Measurements from ENCODE around the gene COG4.

The COG4 gene

DNA sequence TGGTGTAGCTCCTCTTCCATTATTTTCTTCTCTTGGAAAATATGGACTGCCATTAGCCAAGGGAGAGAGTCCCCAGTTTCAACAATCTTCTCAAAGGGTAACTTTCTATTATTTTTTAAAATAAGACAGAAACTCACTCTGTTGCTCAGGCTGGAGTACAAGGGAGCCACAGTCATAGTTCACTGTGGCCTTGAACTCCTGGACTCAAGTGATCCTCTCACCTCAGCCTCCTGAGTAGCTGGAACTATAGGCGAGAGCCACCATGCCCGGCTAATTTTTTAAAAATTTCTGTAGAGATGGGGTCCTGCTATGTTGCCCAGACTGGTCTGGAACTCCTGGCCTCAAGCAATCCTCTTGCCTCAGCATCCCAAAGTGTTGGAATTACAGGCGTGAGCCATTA lies 13.1 kb downstream of the COG4 start:
- H3K4me3 ChIP-seq (ENCODE audit: insufficient read depth, low read depth, low read length, poor library complexity, severe bottlenecking): no peak overlapping the region
- peaks cover 6% of the 10 kb centered on the region for H3K4me1 ChIP-seq (ENCODE audit: control insufficient read depth, insufficient read depth, low read length, poor library complexity, severe bottlenecking)
- peaks cover 55% of the 10 kb centered on the region for H3K36me3 ChIP-seq (ENCODE audit: control insufficient read depth, insufficient read depth, low read length)
- no peak for DNase-seq
- H3K27ac ChIP-seq (ENCODE audit: insufficient read depth, low read length, poor library complexity, severe bottlenecking): no peak overlapping the region
- H3K27me3 ChIP-seq (replicated peaks; ENCODE audit: control insufficient read depth, insufficient read depth, low read length, poor library complexity, severe bottlenecking): no peaks in the 10 kb centered on the region
- no peaks in the 10 kb centered on the region for H3K9me3 ChIP-seq (ENCODE audit: control insufficient read depth, low read length)

DNA sequence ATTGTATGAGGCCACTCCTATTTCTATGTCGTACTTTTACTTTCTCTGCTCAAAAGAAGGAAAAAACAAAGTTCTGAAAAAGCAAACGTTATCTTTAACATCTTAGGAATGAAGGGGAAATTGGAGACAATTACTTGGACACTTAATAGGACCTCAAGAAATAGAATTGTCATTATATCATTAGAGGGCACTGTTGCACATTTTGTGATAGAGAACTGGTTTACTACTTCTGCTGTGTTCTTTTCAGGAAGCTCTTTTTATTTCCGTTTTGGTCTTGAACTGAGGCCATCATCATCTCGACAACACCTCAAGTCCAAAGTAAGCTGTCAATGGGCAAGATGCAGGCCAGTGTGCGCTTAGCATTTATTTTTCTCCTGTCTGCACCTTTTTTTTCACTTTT lies 14.6 kb downstream of the COG4 start:
- Histone ChIP-seq H3K27ac (ENCODE audit: insufficient read depth, low read length, poor library complexity, severe bottlenecking) (no peak overlapping the region), H3K27me3 (replicated peaks; ENCODE audit: control insufficient read depth, insufficient read depth, low read length, poor library complexity, severe bottlenecking) (no peaks in the 10 kb centered on the region)
- DNase-seq: no peak

DNA sequence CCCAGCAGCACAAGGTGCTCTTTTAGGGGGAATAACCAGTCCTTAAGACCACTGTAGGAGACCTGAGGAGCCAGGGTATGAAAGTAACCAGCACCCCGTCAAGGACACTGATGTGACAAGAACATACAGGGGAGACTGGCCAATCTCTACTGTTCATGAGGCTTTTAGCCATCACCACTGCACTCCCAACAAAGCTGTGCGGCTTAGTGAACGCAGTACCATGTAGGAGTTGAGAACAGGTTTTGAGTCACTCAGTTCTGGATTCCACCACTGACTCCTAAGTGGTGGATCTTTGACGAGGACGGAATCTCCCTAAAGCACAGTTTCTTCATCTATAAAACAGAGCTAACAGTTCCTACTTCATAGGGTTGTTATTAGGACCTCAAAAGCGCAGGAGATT lies 26.8 kb downstream of the COG4 start:
- Histone ChIP-seq H3K4me3 (ENCODE audit: insufficient read depth, low read depth, low read length, poor library complexity, severe bottlenecking) (no peak overlapping the region), H3K27me3 (replicated peaks; ENCODE audit: control insufficient read depth, insufficient read depth, low read length, poor library complexity, severe bottlenecking) (no peaks in the 10 kb centered on the region), H3K9me3 (ENCODE audit: control insufficient read depth, low read length) (no peaks in the 10 kb centered on the region), H3K4me1 (ENCODE audit: control insufficient read depth, insufficient read depth, low read length, poor library complexity, severe bottlenecking) (no peaks in the 10 kb centered on the region), H3K36me3 (ENCODE audit: control insufficient read depth, insufficient read depth, low read length) (peaks cover 54% of the 10 kb centered on the region), H3K27ac (ENCODE audit: insufficient read depth, low read length, poor library complexity, severe bottlenecking) (no peak overlapping the region)
- DNase-seq: no peak

More for the DNA sequence above, 14.6 kb downstream of the COG4 start:
- H3K4me3 ChIP-seq (ENCODE audit: insufficient read depth, low read depth, low read length, poor library complexity, severe bottlenecking): no peak overlapping the region
- peaks cover 6% of the 10 kb centered on the region for H3K4me1 ChIP-seq (ENCODE audit: control insufficient read depth, insufficient read depth, low read length, poor library complexity, severe bottlenecking)
- H3K9me3 ChIP-seq (ENCODE audit: control insufficient read depth, low read length): no peaks in the 10 kb centered on the region
- peaks cover 54% of the 10 kb centered on the region for H3K36me3 ChIP-seq (ENCODE audit: control insufficient read depth, insufficient read depth, low read length)

GRCh38 chr16:70495425-70496182 lies 27.8 kb downstream of the COG4 start:
- Histone ChIP-seq H3K9me3 (ENCODE audit: control insufficient read depth, low read length) (no peaks in the 10 kb centered on the region), H3K27ac (ENCODE audit: insufficient read depth, low read length, poor library complexity, severe bottlenecking) (no peak overlapping the region), H3K27me3 (replicated peaks; ENCODE audit: control insufficient read depth, insufficient read depth, low read length, poor library complexity, severe bottlenecking) (no peaks in the 10 kb centered on the region), H3K36me3 (ENCODE audit: control insufficient read depth, insufficient read depth, low read length) (peaks cover 51% of the 10 kb centered on the region), H3K4me1 (ENCODE audit: control insufficient read depth, insufficient read depth, low read length, poor library complexity, severe bottlenecking) (no peaks in the 10 kb centered on the region), H3K4me3 (ENCODE audit: insufficient read depth, low read depth, low read length, poor library complexity, severe bottlenecking) (no peak overlapping the region)
- no peak for DNase-seq

DNA sequence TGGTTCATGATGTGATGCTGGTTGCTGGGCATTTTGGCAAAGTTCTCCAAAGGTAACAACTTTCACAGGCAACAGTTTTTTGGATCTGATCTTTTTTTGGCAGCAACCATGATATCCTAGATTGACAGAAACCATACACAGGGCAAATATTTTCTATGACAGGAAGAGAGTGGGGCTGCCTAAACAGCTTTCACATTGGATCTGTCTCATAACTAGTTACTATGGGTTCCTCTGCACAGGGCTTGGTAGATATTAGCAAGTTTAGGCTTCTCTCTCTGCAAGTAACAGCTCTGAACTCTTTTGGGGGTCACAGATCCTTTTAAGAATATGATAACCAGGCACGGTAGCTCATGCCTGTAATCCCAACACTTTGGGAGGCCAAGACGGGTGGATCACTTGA lies 28.6 kb downstream of the COG4 start:
- Histone ChIP-seq H3K4me3 (ENCODE audit: insufficient read depth, low read depth, low read length, poor library complexity, severe bottlenecking) (no peak overlapping the region), H3K27ac (ENCODE audit: insufficient read depth, low read length, poor library complexity, severe bottlenecking) (no peak overlapping the region), H3K9me3 (ENCODE audit: control insufficient read depth, low read length) (no peaks in the 10 kb centered on the region), H3K27me3 (replicated peaks; ENCODE audit: control insufficient read depth, insufficient read depth, low read length, poor library complexity, severe bottlenecking) (no peaks in the 10 kb centered on the region), H3K36me3 (ENCODE audit: control insufficient read depth, insufficient read depth, low read length) (peaks cover 52% of the 10 kb centered on the region), H3K4me1 (ENCODE audit: control insufficient read depth, insufficient read depth, low read length, poor library complexity, severe bottlenecking) (no peaks in the 10 kb centered on the region)
- DNase-seq: no peak

GRCh38 chr16:70494202-70494770 lies 29.1 kb downstream of the COG4 start:
- Histone ChIP-seq H3K27me3 (replicated peaks; ENCODE audit: control insufficient read depth, insufficient read depth, low read length, poor library complexity, severe bottlenecking) (no peaks in the 10 kb centered on the region), H3K9me3 (ENCODE audit: control insufficient read depth, low read length) (no peaks in the 10 kb centered on the region), H3K4me3 (ENCODE audit: insufficient read depth, low read depth, low read length, poor library complexity, severe bottlenecking) (no peak overlapping the region), H3K36me3 (ENCODE audit: control insufficient read depth, insufficient read depth, low read length) (peaks cover 55% of the 10 kb centered on the region), H3K4me1 (ENCODE audit: control insufficient read depth, insufficient read depth, low read length, poor library complexity, severe bottlenecking) (no peaks in the 10 kb centered on the region), H3K27ac (ENCODE audit: insufficient read depth, low read length, poor library complexity, severe bottlenecking) (no peak overlapping the region)
- no peak for DNase-seq

DNA sequence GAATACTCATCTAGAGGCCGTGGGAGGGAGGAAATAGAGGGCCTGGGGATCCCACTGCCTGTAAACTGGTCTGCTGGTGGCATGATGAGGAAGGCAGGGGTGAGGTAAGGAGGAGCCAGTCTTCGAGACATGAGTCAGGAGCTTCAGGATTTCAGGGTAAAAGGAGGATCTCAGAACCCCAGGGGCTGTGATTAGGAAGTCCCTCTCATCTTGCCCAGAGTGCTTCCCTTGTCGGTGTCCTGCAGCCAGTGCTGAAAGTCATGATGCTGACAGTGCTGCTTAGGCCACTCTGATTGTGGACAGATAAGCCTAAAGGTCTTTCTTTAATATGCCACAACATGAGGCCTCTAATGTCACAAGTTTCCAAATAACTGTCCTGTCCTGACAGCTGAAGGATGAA lies 29.6 kb downstream of the COG4 start:
- no peak overlapping the region for H3K4me3 ChIP-seq (ENCODE audit: insufficient read depth, low read depth, low read length, poor library complexity, severe bottlenecking)
- peaks cover 57% of the 10 kb centered on the region for H3K36me3 ChIP-seq (ENCODE audit: control insufficient read depth, insufficient read depth, low read length)
- no peak for DNase-seq
- no peaks in the 10 kb centered on the region for H3K4me1 ChIP-seq (ENCODE audit: control insufficient read depth, insufficient read depth, low read length, poor library complexity, severe bottlenecking)
- H3K27ac ChIP-seq (ENCODE audit: insufficient read depth, low read length, poor library complexity, severe bottlenecking): no peak overlapping the region
- H3K9me3 ChIP-seq (ENCODE audit: control insufficient read depth, low read length): no peaks in the 10 kb centered on the region
- no peaks in the 10 kb centered on the region for H3K27me3 ChIP-seq (replicated peaks; ENCODE audit: control insufficient read depth, insufficient read depth, low read length, poor library complexity, severe bottlenecking)

GRCh38 chr16:70490261-70490660 lies 33.1 kb downstream of the COG4 start:
- H3K36me3 ChIP-seq (ENCODE audit: control insufficient read depth, insufficient read depth, low read length): peaks cover 30% of the 10 kb centered on the region
- no peaks in the 10 kb centered on the region for H3K9me3 ChIP-seq (ENCODE audit: control insufficient read depth, low read length)
- H3K27ac ChIP-seq (ENCODE audit: insufficient read depth, low read length, poor library complexity, severe bottlenecking): no peak overlapping the region
- no peak overlapping the region for H3K4me3 ChIP-seq (ENCODE audit: insufficient read depth, low read depth, low read length, poor library complexity, severe bottlenecking)
- DNase-seq: no peak
- H3K4me1 ChIP-seq (ENCODE audit: control insufficient read depth, insufficient read depth, low read length, poor library complexity, severe bottlenecking): no peaks in the 10 kb centered on the region
- H3K27me3 ChIP-seq (replicated peaks; ENCODE audit: control insufficient read depth, insufficient read depth, low read length, poor library complexity, severe bottlenecking): no peaks in the 10 kb centered on the region

GRCh38 chr16:70484867-70485266 lies 38.5 kb downstream of the COG4 start:
- H3K4me3 ChIP-seq (ENCODE audit: insufficient read depth, low read depth, low read length, poor library complexity, severe bottlenecking): no peak overlapping the region
- no peaks in the 10 kb centered on the region for H3K4me1 ChIP-seq (ENCODE audit: control insufficient read depth, insufficient read depth, low read length, poor library complexity, severe bottlenecking)
- H3K27ac ChIP-seq (ENCODE audit: insufficient read depth, low read length, poor library complexity, severe bottlenecking): no peak overlapping the region
- peaks cover 46% of the 10 kb centered on the region for H3K36me3 ChIP-seq (ENCODE audit: control insufficient read depth, insufficient read depth, low read length)
- H3K27me3 ChIP-seq (replicated peaks; ENCODE audit: control insufficient read depth, insufficient read depth, low read length, poor library complexity, severe bottlenecking): no peaks in the 10 kb centered on the region
- H3K9me3 ChIP-seq (ENCODE audit: control insufficient read depth, low read length): no peaks in the 10 kb centered on the region
- DNase-seq: no peak

DNA sequence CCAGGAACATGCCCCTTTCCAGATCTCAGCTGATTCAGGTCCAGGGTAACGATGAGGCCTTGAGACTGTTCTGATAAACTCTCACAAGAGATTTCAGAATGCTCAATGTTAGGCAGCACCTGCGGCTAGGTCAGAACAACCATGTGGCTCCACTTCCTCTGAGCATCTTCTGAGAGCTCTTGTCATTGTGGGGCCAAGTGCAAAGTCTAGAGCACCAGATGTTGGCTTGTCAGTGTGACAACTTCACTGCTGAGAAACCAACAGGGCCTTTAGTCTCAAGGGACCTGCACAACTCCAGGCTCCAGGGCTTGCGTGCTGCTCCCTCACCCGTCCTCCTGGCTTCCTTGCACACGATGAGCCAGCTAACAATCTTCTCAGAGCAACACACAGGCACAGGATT lies 39.9 kb downstream of the COG4 start:
- no peak overlapping the region for H3K4me3 ChIP-seq (ENCODE audit: insufficient read depth, low read depth, low read length, poor library complexity, severe bottlenecking)
- no peak overlapping the region for H3K27ac ChIP-seq (ENCODE audit: insufficient read depth, low read length, poor library complexity, severe bottlenecking)
- H3K4me1 ChIP-seq (ENCODE audit: control insufficient read depth, insufficient read depth, low read length, poor library complexity, severe bottlenecking): no peaks in the 10 kb centered on the region

More for the DNA sequence above, 39.9 kb downstream of the COG4 start:
- DNase-seq: no peak
- H3K27me3 ChIP-seq (replicated peaks; ENCODE audit: control insufficient read depth, insufficient read depth, low read length, poor library complexity, severe bottlenecking): no peaks in the 10 kb centered on the region
- H3K36me3 ChIP-seq (ENCODE audit: control insufficient read depth, insufficient read depth, low read length): peaks cover 43% of the 10 kb centered on the region
- no peaks in the 10 kb centered on the region for H3K9me3 ChIP-seq (ENCODE audit: control insufficient read depth, low read length)

Data from effector memory CD4-positive, alpha-beta T cell (primary cell).